Amniotic epithelial cell (primary cell): ENCODE data around the gene ILDR2.

Experiments
- DNase-seq: peaks from one replicate; pipeline ENCODE4 v3.0.0-alpha.2; 2010; ENCODE audit warnings: low read depth

ILDR2 gene

DNA sequence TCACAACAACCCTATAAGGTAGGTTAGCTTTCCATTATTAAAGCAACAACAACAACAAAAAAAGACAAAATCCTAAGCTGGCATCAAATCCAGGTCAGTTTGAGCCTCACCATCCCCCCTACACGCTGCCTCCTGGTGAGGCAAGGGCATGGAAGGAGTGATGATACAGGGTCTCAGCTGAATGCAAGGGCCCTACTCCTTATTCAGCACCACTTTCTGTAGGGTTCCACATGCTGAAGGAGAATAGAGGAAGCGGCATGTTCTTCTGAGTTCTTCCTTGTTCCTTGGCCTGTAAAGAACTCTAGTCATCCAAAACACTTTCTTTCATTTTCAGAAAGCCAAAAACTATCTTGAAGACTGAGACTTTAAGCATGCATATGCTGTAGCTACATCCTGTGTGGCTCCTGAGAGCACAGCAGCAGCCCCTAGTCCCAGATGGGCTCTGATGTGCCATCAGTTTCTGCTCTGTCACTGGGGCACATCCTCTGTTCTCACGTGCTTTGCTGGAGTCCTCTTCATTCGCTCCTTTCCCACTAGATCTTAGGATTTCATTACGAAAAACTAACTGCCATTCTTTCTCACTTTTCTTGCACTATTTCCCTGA, 6.2 kb downstream of the ILDR2 start:
- no peak for DNase-seq

GRCh38 chr1:166960858-166961474, 14.4 kb downstream of the ILDR2 start:
- DNase-seq: no peak

DNA sequence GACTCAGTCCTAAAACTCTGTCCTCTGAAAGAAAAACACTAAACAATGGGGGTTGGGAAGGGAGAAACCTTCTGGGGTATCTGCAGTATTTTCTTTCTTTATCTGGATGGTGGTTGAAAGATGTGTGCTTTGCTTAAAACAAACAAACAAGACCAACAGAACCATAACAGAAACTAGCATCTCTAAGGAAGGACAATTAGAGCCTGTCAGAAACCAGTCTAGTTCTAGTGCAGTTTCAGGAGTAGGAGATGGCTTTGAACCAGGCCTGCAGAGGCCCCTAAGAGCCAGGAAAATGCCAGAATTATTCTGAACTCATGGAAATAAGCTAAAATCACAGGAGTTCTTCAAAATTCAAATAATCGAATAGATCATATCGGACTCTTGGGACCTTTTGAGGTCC, 18.5 kb downstream of the ILDR2 start:
- DNase-seq: no peak

GRCh38 chr1:166956057-166956850, 19.1 kb downstream of the ILDR2 start:
- DNase-seq: no peak

DNA sequence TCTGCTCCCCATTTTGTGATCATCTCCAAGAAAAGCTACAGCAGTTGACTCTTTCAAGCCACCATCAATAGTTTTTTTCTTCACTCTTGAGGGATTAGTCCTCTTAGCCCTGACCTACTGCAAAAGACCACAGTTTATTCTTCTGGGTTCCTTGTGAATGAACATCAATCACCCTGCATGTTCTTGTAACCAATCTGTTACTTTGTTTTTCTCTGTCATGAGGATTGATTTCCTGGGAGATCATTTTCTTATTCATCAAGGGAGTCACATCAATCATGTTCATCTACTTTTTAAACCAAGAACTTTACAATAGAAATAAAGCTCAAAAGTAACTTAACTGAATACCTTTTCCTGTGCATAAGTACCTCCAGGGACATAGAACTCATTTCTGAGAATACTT, 21.8 kb downstream of the ILDR2 start:
- DNase-seq: no peak

DNA sequence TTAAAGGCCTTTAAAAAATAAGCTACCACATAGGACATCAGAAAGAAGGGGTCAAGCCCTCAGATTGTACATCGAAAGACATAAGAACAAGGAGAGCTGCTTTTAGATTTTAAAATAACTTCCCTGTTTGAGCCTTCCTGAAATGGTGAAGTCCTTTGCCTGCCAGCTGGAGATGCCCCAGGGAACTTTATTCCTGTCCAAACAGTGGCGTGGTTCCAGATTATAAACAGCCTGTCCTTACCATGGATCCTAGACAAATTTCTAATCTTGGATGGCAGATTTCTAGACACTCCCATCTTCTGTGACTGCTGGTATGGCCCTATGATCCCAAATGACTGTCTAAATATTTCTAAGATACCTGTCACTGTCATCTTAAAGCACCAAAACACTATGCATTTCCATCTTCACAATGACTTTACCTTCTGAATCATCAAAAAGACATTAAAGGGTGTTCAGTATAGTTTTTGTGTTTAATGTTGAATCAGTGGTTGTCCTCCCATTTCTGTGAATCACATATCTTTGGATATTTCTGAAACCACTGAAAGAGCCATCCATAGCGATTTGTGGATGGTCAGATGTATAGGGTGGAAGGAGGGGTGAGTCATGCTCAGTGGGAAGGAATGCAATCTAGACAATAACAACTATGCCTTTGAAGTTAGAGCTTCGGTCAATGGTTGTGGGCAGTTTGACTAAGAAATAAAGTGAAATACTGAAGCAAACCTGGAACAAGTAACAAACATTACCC, 23.2 kb downstream of the ILDR2 start:
- DNase-seq: peak; percentile 84

- DNase-seq: no peak
These were observed 24.3 kb downstream of the ILDR2 start for GRCh38 chr1:166951050-166951449.

GRCh38 chr1:166950156-166950555, 25.2 kb downstream of the ILDR2 start:
- DNase-seq: no peak

DNA sequence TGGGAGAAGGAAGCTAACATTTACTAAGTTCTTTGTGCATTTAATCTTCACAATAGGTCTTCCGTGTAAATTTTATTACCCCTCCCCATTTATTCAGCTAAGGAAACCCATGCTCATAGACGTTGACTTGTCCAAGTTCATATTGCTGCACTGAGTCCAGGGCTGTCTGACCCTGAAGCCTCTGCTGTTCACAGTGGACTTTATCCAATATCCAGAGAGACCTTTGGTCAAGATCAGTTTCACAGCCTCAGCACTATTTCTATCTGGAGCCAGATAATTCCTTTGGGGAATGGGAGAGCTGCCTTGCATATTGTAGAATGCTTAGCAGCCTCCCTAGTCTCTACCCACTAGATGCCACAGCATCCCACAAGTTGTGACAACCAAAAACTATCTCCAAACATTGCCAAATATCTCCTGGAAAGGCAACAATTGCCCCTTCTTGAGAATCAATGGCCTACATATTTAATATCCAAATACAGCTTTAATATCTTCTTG, 26.4 kb downstream of the ILDR2 start:
- DNase-seq: no peak

- peak; percentile 82 for DNase-seq
These were observed 27.8 kb downstream of the ILDR2 start for GRCh38 chr1:166947398-166948043.

GRCh38 chr1:166944186-166944967, 31.0 kb downstream of the ILDR2 start:
- DNase-seq: peak; percentile 97

DNA sequence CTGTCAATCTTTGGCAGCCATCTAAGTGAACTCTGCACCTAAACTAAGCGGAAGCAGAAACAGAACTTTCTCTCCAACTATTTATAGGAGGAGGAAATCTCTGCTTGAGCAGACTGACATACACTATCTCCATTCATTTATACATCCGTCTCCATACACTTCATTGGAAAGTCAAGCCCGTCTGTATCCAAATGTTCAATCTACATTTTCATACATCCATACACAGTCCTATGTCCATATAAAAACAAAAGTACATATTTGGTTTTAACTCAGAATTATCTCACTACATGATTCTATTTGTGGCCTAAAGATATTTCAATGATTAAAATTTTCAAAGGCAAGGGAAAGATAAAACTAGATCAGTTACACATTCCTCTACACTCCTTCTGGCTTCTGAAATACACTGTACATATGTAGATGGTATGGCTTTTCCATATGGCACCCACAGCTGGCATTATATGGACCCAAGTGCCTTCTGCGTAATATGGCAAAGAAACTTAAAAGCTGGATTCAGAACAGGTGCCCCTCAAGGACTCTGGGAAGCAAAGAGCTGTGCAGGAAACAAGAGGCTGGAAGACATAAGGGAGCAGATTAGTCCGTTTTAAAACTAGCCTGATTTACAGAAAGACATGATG, 35.5 kb downstream of the ILDR2 start:
- DNase-seq: no peak

GRCh38 chr1:166937962-166938361, 37.4 kb downstream of the ILDR2 start:
- no peak for DNase-seq

DNA sequence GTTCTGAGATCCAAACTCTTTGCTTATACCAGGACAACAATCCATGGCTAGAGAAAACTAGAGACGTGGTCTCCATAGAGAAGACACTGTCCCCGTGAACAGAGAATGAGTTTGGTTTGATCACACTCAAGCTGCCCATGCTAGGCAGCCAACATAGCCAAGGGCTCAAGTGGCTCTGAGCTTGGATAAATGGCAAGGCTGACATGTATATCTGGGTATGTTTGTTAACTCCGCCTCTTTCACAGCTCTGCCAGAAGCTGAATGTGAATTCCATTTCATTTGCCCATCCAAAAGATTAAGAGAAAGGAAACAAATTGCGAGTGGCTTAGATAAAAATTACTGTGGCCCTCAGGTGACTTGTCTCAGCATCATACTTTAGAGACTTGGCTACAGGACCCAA, 38.0 kb downstream of the ILDR2 start:
- DNase-seq: no peak

- no peak for DNase-seq
These were observed 41.7 kb downstream of the ILDR2 start for GRCh38 chr1:166933633-166934032.

- no peak for DNase-seq
These were observed 42.2 kb downstream of the ILDR2 start for GRCh38 chr1:166933140-166933539.

GRCh38 chr1:166929911-166930310, 45.4 kb downstream of the ILDR2 start:
- DNase-seq: no peak

DNA sequence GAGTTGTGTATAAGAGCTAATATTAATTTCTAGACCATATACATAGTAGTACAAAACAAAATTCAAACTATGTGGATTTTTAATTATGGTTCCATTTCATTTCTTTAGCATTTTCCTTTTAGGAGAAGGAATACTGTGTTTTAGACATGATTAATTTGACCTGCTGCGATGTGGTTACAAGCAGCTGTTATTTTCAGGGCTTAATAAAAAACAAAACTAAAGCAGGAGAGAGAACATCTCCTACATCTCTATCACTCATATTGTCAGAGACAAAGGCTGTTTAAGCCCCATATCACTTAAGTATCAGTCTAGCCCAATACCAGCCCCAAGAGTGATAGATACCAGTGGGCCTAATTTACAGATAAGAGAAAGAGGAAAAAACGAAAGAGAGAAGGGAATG, 47.6 kb downstream of the ILDR2 start:
- DNase-seq: no peak

- DNase-seq: no peak
These were observed 49.4 kb downstream of the ILDR2 start for GRCh38 chr1:166925810-166926478.
